HG03175 (cell line): ENCODE measurements around the gene SYT7.
"Not testable (repeated sequence)": the region's sequence is repeated elsewhere in the genome, so short reads cannot be mapped to it uniquely, and the experiment has no call there.

Experiments
- ATAC-seq: cut with Tn5 transposase; IDR thresholded peaks from one replicate; pipeline ENCODE4 v1.9.1; 2021; ENCODE audit warnings: mild to moderate bottlenecking, moderate library complexity; ENCODE audit not compliant: unreplicated experiment

Gene SYT7

GRCh38 chr11:61581030-61581928 is at the start of gene SYT7:
Gene SYT7 (minus strand): TSS chr11:61581076. CDS start chr11:61580820, 256 bp downstream.
- peak; percentile 83 for ATAC-seq

- no peak for ATAC-seq
Measured at GRCh38 chr11:61630089-61630488, 49.2 kb upstream of the SYT7 start.

GRCh38 chr11:61629082-61629833 is 48.4 kb upstream of the SYT7 start:
- ATAC-seq = no peak

GRCh38 chr11:61628662-61628970 is 47.7 kb upstream of the SYT7 start:
- ATAC-seq = no peak

GRCh38 chr11:61627850-61628661 is 47.2 kb upstream of the SYT7 start:
- ATAC-seq = no peak

- ATAC-seq = no peak
Measured at GRCh38 chr11:61626580-61627380, 45.9 kb upstream of the SYT7 start.

- ATAC-seq = no peak
Measured at GRCh38 chr11:61625525-61625924, 44.6 kb upstream of the SYT7 start.

GRCh38 chr11:61621917-61622585 is 41.2 kb upstream of the SYT7 start:
- ATAC-seq = no peak

GRCh38 chr11:61619471-61620226 is 38.8 kb upstream of the SYT7 start:
- no peak for ATAC-seq

- no peak for ATAC-seq
Measured at GRCh38 chr11:61618978-61619377, 38.1 kb upstream of the SYT7 start.

GRCh38 chr11:61617515-61617914 is 36.6 kb upstream of the SYT7 start:
- no peak for ATAC-seq

GRCh38 chr11:61616434-61616833 is 35.6 kb upstream of the SYT7 start:
- no peak for ATAC-seq

GRCh38 chr11:61614782-61615181 is 33.9 kb upstream of the SYT7 start:
- ATAC-seq = not testable (repeated sequence)

- ATAC-seq = no peak
Measured at GRCh38 chr11:61613870-61614269, 33.0 kb upstream of the SYT7 start.

- ATAC-seq = no peak
Measured at GRCh38 chr11:61613051-61613450, 32.2 kb upstream of the SYT7 start.

- no peak for ATAC-seq
Measured at GRCh38 chr11:61611309-61611708, 30.4 kb upstream of the SYT7 start.

GRCh38 chr11:61610905-61611304 is 30.0 kb upstream of the SYT7 start:
- no peak for ATAC-seq

- ATAC-seq = no peak
Measured at GRCh38 chr11:61609980-61610366, 29.1 kb upstream of the SYT7 start.
